AG10803 (cell line): ENCODE results near the gene DIABLO.
A peak's percentile ranks its signal among the peaks of the same experiment; 100 is the strongest.

Source experiments
- DNase-seq: peaks from one replicate; pipeline ENCODE4 v3.0.0; 2010; ENCODE audit warnings: low read depth
- H3K4me3 ChIP-seq: 2 replicates; pipeline ENCODE4 v1.5.1; 2011; ENCODE audit warnings: mild to moderate bottlenecking, low read length, control low read depth
- CTCF ChIP-seq: conservative IDR thresholded peaks from 2 replicates; pipeline ENCODE4 v1.5.1; 2011; ENCODE audit warnings: mild to moderate bottlenecking, low read length, control low read depth, inconsistent platforms

DIABLO gene

GRCh38 chr12:122230798-122231197 is 4.9 kb upstream of the DIABLO start:
- DNase-seq = no peak
- no peak for TF ChIP-seq CTCF
- no peak overlapping the region for H3K4me3 ChIP-seq

GRCh38 chr12:122228092-122228491 is 2.2 kb upstream of the DIABLO start:
- DNase-seq = no peak
- H3K4me3 ChIP-seq = no peak overlapping the region
- TF ChIP-seq CTCF = no peak

GRCh38 chr12:122227341-122227740 is 1.5 kb upstream of the DIABLO start:
- H3K4me3 ChIP-seq = no peak overlapping the region
- DNase-seq = no peak
- TF ChIP-seq CTCF = no peak

- no peak for DNase-seq
- TF ChIP-seq CTCF = no peak
- peak overlapping the region; percentile 45 for H3K4me3 ChIP-seq
Measured at GRCh38 chr12:122226366-122227125, 694 bp upstream of the DIABLO start.

- no peak for TF ChIP-seq CTCF
- no peak overlapping the region for H3K4me3 ChIP-seq
- DNase-seq = no peak
Measured at GRCh38 chr12:122216445-122216844, 9.4 kb downstream of the DIABLO start.

- TF ChIP-seq CTCF = no peak
- DNase-seq = no peak
- H3K4me3 ChIP-seq = no peak overlapping the region
Measured at GRCh38 chr12:122215771-122216170, 10.1 kb downstream of the DIABLO start.

GRCh38 chr12:122208073-122208820 is 17.6 kb downstream of the DIABLO start:
- H3K4me3 ChIP-seq = no peak overlapping the region
- DNase-seq = no peak
- TF ChIP-seq CTCF = no peak
